GM12891 (cell line): ENCODE results near the gene DNAH12.
A peak's percentile ranks its signal among the peaks of the same experiment; 100 is the strongest.

Source experiments
- DNase-seq: peaks from one replicate; pipeline ENCODE4 v3.0.0; 2011; ENCODE audit warnings: low spot score; ENCODE audit not compliant: insufficient read length
- FAIRE-seq: peaks from 2 replicates; lab custom pipeline; 2011; peaks lifted over from hg19 to GRCh38; lab: Jason Lieb, UNC
- PAX5 ChIP-seq: IDR thresholded peaks from 2 replicates; pipeline ENCODE4 v1.6.1; 2011; ENCODE audit warnings: low read length, moderate library complexity, mild to moderate bottlenecking; ENCODE audit not compliant: insufficient read depth, severe bottlenecking
- POLR2A ChIP-seq: IDR thresholded peaks from 2 replicates; pipeline ENCODE4 v1.6.1; 2011; ENCODE audit warnings: low read depth, low read length, control low read depth
- POLR2AphosphoS5 ChIP-seq: IDR thresholded peaks from 2 replicates; pipeline ENCODE4 v1.6.1; 2011; ENCODE audit warnings: low read depth, low read length, control low read depth
- POU2F2 ChIP-seq: IDR thresholded peaks from 2 replicates; pipeline ENCODE4 v1.6.1; 2011; ENCODE audit warnings: low read depth, mild to moderate bottlenecking, control low read depth, low read length, moderate library complexity
- SPI1 ChIP-seq: IDR thresholded peaks from 2 replicates; pipeline ENCODE4 v1.6.1; 2011; ENCODE audit warnings: low read depth, low read length, control low read depth
- TAF1 ChIP-seq: IDR thresholded peaks from 2 replicates; pipeline ENCODE4 v1.6.1; 2011; ENCODE audit warnings: low read depth, low read length, control low read depth

Gene DNAH12

GRCh38 chr3:57575966-57576626 lies 32.0 kb upstream of the DNAH12 start:
- FAIRE-seq, result no peak
- no peak for TF ChIP-seq PAX5
- no peak for TF ChIP-seq TAF1
- TF ChIP-seq POLR2AphosphoS5, result no peak
- no peak for TF ChIP-seq SPI1
- TF ChIP-seq POU2F2, result no peak
- TF ChIP-seq POLR2A, result no peak
- DNase-seq, result no peak

- FAIRE-seq, result no peak
- DNase-seq, result no peak
- no peak for TF ChIP-seq TAF1
- no peak for TF ChIP-seq PAX5
- TF ChIP-seq POLR2A, result no peak
- TF ChIP-seq POLR2AphosphoS5, result no peak
- TF ChIP-seq POU2F2, result no peak
- TF ChIP-seq SPI1, result no peak
Observed at GRCh38 chr3:57572096-57572495, 28.0 kb upstream of the DNAH12 start.

GRCh38 chr3:57570878-57571277 lies 26.7 kb upstream of the DNAH12 start:
- DNase-seq, result no peak
- no peak for FAIRE-seq
- TF ChIP-seq POLR2AphosphoS5 (no peak), POU2F2 (no peak), TAF1 (no peak), POLR2A (no peak), PAX5 (no peak)

- TF ChIP-seq TAF1, result no peak
- no peak for TF ChIP-seq PAX5
- no peak for TF ChIP-seq POLR2A
- no peak for TF ChIP-seq POLR2AphosphoS5
- no peak for TF ChIP-seq POU2F2
- TF ChIP-seq SPI1, result no peak
- no peak for FAIRE-seq
- DNase-seq, result no peak
Observed at GRCh38 chr3:57569859-57570450, 25.8 kb upstream of the DNAH12 start.

- DNase-seq, result no peak
- FAIRE-seq, result no peak
Observed at GRCh38 chr3:57559526-57559925, 15.4 kb upstream of the DNAH12 start.

GRCh38 chr3:57557085-57557537 lies 13.0 kb upstream of the DNAH12 start:
- peak; percentile 75 for FAIRE-seq
- peak; percentile 23 for DNase-seq
- TF ChIP-seq POU2F2 (no peak), POLR2A (peak; percentile 40; the same call in 1 of the 2 replicates), TAF1 (no peak), POLR2AphosphoS5 (peak; percentile 63), SPI1 (no peak), PAX5 (no peak)

More at GRCh38 chr3:57559526-57559925, 15.4 kb upstream of the DNAH12 start:
- TF ChIP-seq POLR2AphosphoS5, result no peak
- TF ChIP-seq POLR2A, result no peak
- no peak for TF ChIP-seq POU2F2
- TF ChIP-seq SPI1, result no peak
- no peak for TF ChIP-seq TAF1
- no peak for TF ChIP-seq PAX5

- TF ChIP-seq POU2F2 (no peak; the same call in 1 of the 2 replicates), POLR2A (no peak), POLR2AphosphoS5 (no peak), PAX5 (no peak), SPI1 (no peak), TAF1 (no peak)
- FAIRE-seq (peak; percentile 60), DNase-seq (no peak)
Observed at GRCh38 chr3:57556459-57557084, 12.4 kb upstream of the DNAH12 start.

- TF ChIP-seq SPI1 (no peak), POLR2AphosphoS5 (peak; percentile 95), PAX5 (peak; percentile 4), POLR2A (peak; percentile 97), POU2F2 (peak; percentile 73), TAF1 (peak; percentile 89)
- peak; percentile 67 for DNase-seq
- FAIRE-seq, result peak; percentile 96
Observed at GRCh38 chr3:57555738-57556458, 11.8 kb upstream of the DNAH12 start, which contains the start of gene PDE12. TSS of gene PDE12 (plus strand) at chr3:57556274. CDS start at chr3:57556380, 106 bp downstream.

- TF ChIP-seq POLR2AphosphoS5 (no peak), SPI1 (no peak), TAF1 (no peak), POLR2A (no peak), PAX5 (no peak), POU2F2 (no peak)
- DNase-seq (peak; percentile 8), FAIRE-seq (no peak)
Observed at GRCh38 chr3:57555306-57555705, 11.2 kb upstream of the DNAH12 start.
